GM18499 (cell line): ENCODE measurements around the gene FILIP1.

Experiments
- ATAC-seq: cut with Tn5 transposase; IDR thresholded peaks from one replicate; pipeline ENCODE4 v1.9.1; 2021; ENCODE audit warnings: moderate number of reproducible peaks; ENCODE audit not compliant: insufficient read depth, unreplicated experiment

FILIP1 gene

GRCh38 chr6:75278474-75279077 lies 215.0 kb downstream of the FILIP1 start:
- no peak for ATAC-seq

GRCh38 chr6:75275067-75275466 lies 218.5 kb downstream of the FILIP1 start:
- ATAC-seq, result no peak

GRCh38 chr6:75273009-75273408 lies 220.6 kb downstream of the FILIP1 start:
- ATAC-seq, result no peak

DNA sequence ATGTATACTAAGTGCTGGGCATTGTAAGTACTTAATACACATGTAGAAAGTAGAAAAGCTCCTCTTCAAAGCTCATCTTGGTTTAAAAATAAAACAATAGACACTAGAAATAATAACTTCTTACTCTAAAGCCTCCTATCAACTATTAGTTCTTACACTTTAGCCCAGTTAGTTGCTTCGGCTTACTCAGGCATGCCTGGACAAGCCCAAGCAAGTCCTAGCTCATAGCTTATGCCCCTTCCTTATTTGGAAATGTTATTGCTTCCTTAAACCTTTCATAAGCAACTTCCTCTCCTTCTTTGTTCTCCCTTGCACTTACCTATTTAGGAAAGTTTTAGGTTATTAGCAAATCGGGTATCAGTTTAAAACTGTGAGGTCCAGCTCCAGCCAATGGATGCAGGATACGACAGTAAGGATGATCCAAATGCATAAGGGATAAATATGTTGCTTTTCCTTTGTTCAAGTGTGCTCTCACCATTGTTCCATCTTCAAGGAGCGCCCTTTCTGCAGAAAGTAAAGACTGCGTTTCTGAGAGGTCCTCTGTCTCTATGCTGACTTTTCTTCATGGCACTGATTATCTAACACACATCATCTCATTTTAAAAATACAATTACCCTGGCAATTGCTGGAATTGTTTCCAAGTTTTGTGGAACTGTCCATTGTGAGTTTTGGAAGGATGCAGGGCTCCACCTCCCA lies 221.3 kb downstream of the FILIP1 start:
- ATAC-seq, result no peak

DNA sequence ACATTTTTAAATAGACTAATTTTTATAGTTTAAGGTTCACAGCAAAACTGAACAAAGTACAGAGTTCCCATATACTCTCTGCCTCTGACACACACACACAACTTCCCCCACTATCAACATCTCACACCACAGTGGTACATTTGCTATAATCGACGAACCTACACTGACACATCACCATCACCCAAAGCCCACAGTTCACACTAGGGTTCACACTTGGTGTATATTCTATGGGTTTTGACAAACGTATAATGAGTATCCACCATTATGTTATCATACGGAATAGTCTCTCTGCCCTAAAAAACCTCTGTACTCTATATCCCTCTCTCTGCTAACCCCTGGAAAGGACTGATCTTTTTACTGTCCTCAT lies 224.6 kb downstream of the FILIP1 start:
- no peak for ATAC-seq

- ATAC-seq, result no peak
These were observed 225.2 kb downstream of the FILIP1 start for GRCh38 chr6:75268121-75268987.

GRCh38 chr6:75267461-75267860 lies 226.1 kb downstream of the FILIP1 start:
- no peak for ATAC-seq

- ATAC-seq, result peak; percentile 60
These were observed 226.8 kb downstream of the FILIP1 start for GRCh38 chr6:75266716-75267291.

GRCh38 chr6:75263401-75263750 lies 230.2 kb downstream of the FILIP1 start:
- no peak for ATAC-seq

DNA sequence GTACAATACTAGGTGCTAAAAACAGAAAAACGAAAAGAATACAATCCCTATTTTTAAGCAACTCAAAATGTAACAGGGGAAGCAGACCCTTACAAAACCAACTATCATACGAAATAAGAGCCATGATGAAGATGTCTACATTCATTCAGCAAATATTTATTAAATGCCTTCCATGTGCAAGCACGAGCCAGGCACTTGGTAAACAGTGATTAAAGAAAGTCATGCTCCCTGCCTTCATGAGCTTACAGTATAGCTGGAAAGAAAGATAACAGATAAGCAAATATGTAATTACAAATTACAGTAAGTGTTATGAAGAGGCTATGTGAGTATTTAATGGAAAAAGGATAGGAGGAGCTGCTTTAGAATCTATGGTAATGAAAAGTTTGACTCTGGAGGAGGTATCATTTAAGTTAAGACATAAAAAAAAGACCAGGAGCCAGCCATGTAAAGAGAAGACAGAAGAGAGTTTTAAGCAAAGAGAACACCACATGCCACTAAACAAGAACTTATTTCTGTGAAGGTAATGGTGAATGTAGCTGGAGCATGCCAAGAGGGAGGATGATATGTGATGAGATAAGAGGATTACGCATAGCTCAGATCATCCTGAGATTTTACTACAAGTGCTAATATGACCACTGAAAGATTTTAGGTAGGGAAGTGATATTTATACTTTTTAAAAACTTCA lies 230.7 kb downstream of the FILIP1 start:
- ATAC-seq, result no peak

DNA sequence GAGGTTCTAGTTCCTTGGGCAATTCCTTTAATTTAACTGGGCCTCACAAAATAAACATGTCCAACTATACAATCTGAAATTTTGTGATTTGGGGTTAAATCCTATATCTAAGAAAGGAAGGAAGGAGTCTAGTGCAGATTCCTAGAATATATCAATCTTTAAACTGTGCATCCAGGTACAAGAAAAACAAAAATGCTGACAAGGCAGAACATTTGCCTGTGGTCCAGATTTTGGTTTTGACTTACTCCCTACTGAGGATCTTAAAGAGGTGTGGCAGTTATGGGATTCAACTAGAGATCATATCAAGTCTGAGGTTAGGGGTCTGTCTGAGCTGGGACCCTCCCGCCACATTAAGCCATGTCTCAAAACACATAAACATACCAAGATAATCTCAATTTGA lies 232.3 kb downstream of the FILIP1 start:
- ATAC-seq, result no peak

GRCh38 chr6:75257343-75258087 lies 236.1 kb downstream of the FILIP1 start:
- no peak for ATAC-seq

DNA sequence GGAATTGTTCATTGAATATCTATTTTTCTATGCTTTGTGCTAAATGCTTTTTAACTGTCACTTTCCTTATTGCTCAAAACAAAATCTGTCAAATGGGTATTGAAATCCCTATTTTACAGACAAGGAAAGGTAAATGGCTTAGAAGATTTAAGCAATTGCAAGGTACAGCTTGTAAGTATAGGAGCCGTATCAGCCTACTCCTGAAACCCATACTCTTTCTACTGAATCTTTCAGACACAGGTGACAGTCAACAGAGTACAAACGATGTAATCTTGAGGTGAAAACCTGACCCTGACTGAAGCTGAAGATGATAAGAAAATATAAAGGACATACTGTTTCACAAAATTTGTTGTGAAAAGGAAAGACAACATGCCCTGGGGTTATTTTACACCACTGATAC lies 243.0 kb downstream of the FILIP1 start:
- no peak for ATAC-seq

DNA sequence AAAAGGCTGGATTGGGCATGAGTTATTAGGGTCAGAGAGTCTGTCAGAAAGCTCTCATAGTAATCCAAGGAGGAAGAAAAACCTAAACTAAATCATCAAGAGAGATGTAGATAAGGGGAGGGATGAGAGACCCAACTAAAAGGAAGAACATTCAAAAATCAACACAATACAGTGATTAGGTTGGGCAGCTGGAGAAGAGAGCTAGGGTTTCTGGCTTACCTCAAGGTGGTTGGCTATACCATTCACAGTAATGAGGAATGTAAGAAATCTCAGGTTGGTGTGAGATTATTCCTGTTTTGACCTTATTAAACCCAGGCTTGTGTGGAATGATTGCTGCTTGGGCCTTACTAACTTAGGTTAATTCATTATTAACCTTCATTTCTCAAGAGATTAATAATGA lies 243.8 kb downstream of the FILIP1 start:
- ATAC-seq, result no peak

DNA sequence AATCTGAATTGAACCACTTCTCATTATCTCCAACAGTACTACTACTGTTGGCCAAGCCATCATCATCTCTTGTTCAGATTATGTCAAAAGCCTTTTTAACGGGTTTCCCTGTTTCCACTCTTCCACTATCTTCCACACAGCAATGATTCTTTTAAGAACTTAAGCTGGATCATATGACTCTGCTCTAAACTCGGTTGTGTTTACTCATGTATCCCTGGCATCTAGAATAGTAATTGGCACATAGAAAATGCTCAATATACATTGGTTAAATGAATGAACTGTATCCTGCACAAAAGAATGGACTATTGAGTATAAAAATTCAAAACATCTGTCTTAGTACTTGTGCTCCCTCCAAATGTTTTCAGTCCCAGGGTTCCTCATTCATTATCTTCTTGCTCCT lies 247.2 kb downstream of the FILIP1 start:
- ATAC-seq, result no peak

GRCh38 chr6:75244063-75244584 lies 249.5 kb downstream of the FILIP1 start:
- peak; percentile 8 for ATAC-seq

DNA sequence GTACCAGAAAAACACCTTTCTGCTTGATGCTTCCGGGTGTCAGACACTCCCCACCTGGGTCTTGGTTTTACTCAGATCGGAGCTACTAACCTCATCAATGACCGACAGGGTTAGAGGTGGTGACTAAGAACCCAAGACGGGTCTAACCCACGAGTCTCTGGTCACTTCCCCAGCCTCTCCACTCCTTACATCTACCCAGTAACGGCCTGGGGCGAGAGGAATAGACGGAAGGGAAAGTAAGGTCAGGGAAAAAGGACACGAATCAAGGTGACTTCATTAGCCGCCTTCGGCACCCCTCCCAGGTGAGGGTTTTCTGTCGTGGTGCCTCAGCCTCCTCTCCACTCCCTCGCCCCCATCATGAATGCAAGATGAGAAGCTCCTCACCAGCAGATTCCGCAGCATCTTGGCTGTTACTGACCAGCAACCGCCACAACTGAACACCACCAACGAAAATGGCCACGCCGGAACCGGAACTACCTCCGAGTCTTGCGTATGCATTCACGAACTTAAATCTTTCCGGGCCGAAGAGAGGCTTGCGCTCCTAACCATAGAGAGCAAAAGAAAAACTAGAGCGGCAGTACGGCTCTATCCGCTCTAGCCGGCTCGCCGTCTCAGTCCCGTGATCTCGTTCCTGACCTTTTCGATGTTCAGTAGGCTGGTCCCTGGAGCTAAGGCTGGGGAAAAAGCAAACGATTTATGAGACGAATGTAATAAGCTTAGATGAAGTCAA lies 250.1 kb downstream of the FILIP1 start, which contains the start of gene COX7A2:
Gene COX7A2, minus strand, starts transcription at position 469 of the 730 bp plus-strand sequence. Its CDS starts 67 bp downstream, at position 402.
- peak; percentile 93 for ATAC-seq
